Uterus (tissue), 2 donors: ENCODE measurements around the gene PSMD4.

ENCODE experiments used
- CTCF ChIP-seq, 4 experiments: fragments of 200-600 bp in 2 of 4; fragments of 450-650 bp in 2 of 4; sonication (generic) in 2 of 4; IDR thresholded peaks; one replicate each; pipeline ENCODE4 v1.5.1; 2016 to 2019; ENCODE audit warnings: antibody characterized with exemption in 4 of 4, mild to moderate bottlenecking in 2 of 4, moderate library complexity in 1 of 4
- POLR2A ChIP-seq, 2 donors: fragments of 450-650 bp; IDR thresholded peaks; one replicate each; pipeline ENCODE4 v1.6.1; 2016; ENCODE audit warnings: antibody characterized with exemption in 2 of 2, mild to moderate bottlenecking in 1 of 2, moderate library complexity in 1 of 2

GRCh38 chr1:151281225-151281968 lies 26.9 kb downstream of the PSMD4 start:
- TF ChIP-seq CTCF (IDR thresholded peaks at IDR 0.05) (peak; percentile 35 to 58 (median 48)), POLR2A (IDR thresholded peaks at IDR 0.05) (peak; percentile 51 to 84)
